ENCODE data around the gene CDH4.

CDH4 gene

GRCh38 chr20:61621035-61621730 is 369.1 kb downstream of the CDH4 start:
- DNase-seq = no peak

GRCh38 chr20:61621852-61622251 is 369.8 kb downstream of the CDH4 start:
- no peak for DNase-seq

GRCh38 chr20:61623451-61623850 is 371.4 kb downstream of the CDH4 start:
- no peak for DNase-seq

GRCh38 chr20:61625246-61625645 is 373.2 kb downstream of the CDH4 start:
- DNase-seq = no peak

- no peak for DNase-seq
Observed at GRCh38 chr20:61626412-61626811, 374.4 kb downstream of the CDH4 start.

GRCh38 chr20:61627791-61628415 is 375.8 kb downstream of the CDH4 start:
- no peak for DNase-seq

- no peak for DNase-seq
Observed at GRCh38 chr20:61628480-61628879, 376.4 kb downstream of the CDH4 start.

- DNase-seq = no peak
Observed at GRCh38 chr20:61628901-61629601, 377.0 kb downstream of the CDH4 start.

GRCh38 chr20:61629602-61630390 is 377.7 kb downstream of the CDH4 start:
- DNase-seq = no peak

- no peak for DNase-seq
Observed at GRCh38 chr20:61630391-61630650, 378.3 kb downstream of the CDH4 start.

- DNase-seq = no peak
Observed at GRCh38 chr20:61630816-61631215, 378.8 kb downstream of the CDH4 start.

GRCh38 chr20:61631751-61632150 is 379.7 kb downstream of the CDH4 start:
- no peak for DNase-seq

GRCh38 chr20:61633004-61633403 is 380.9 kb downstream of the CDH4 start:
- no peak for DNase-seq

- DNase-seq = no peak
Observed at GRCh38 chr20:61634376-61635145, 382.5 kb downstream of the CDH4 start.

GRCh38 chr20:61635721-61636455 is 383.8 kb downstream of the CDH4 start:
- no peak for DNase-seq

- DNase-seq = no peak
Observed at GRCh38 chr20:61636531-61637116, 384.6 kb downstream of the CDH4 start.

GRCh38 chr20:61638802-61639585 is 386.9 kb downstream of the CDH4 start:
- no peak for DNase-seq

- DNase-seq = no peak
Observed at GRCh38 chr20:61640131-61640870, 388.2 kb downstream of the CDH4 start.

GRCh38 chr20:61640871-61641245 is 388.8 kb downstream of the CDH4 start:
- no peak for DNase-seq
